Mesothelial cell of epicardium (in vitro differentiated cells): ENCODE measurements around the gene LCA5. TPM values are rescaled to one million over a fixed set of nuclear protein-coding genes. Genes with fewer than 3 reads are reported as not detected.
"Not testable (repeated sequence)": the region's sequence is repeated elsewhere in the genome, so short reads cannot be mapped to it uniquely, and the experiment has no call there.

Experiments
- DNase-seq, 2 experiments: peaks; one replicate each; pipeline ENCODE4 v3.0.0; 2021; ENCODE audit warnings: low spot score in 2 of 2; ENCODE audit not compliant: unreplicated experiment in 2 of 2
- H3K27ac Mint-ChIP-seq: 2 replicates; pipeline ENCODE4 v1.8.0; 2021; ENCODE audit warnings: mixed read lengths
- H3K27me3 Mint-ChIP-seq: 2 replicates; pipeline ENCODE4 v1.8.0; 2021; ENCODE audit warnings: low read depth, mixed read lengths
- H3K36me3 Mint-ChIP-seq: 2 replicates; pipeline ENCODE4 v1.8.0; 2021; ENCODE audit warnings: mixed read lengths
- H3K4me1 Mint-ChIP-seq: 2 replicates; pipeline ENCODE4 v1.8.0; 2021; ENCODE audit warnings: mixed read lengths
- H3K4me3 Mint-ChIP-seq: 2 replicates; pipeline ENCODE4 v1.8.0; 2021; ENCODE audit warnings: mild to moderate bottlenecking, moderate library complexity, mixed read lengths
- H3K9me3 Mint-ChIP-seq: 2 replicates; pipeline ENCODE4 v1.8.0; 2021; ENCODE audit warnings: mixed read lengths
- total RNA-seq: library from RNA; stranded (reverse); gene quantifications from 3 replicates; pipeline ENCODE4 v1.2.1, GENCODE V29; 2021
- TF ChIP-seq, protein P1 (sequence below): fragments of 200-600 bp; sonication (generic); IDR thresholded peaks from one replicate; pipeline ENCODE4 v1.5.0; 2021; ENCODE audit warnings: antibody characterized with exemption; ENCODE audit not compliant: unreplicated experiment

The LCA5 gene
- total RNA-seq, 1 donor from 2014 or later, result 9.2 TPM

DNA sequence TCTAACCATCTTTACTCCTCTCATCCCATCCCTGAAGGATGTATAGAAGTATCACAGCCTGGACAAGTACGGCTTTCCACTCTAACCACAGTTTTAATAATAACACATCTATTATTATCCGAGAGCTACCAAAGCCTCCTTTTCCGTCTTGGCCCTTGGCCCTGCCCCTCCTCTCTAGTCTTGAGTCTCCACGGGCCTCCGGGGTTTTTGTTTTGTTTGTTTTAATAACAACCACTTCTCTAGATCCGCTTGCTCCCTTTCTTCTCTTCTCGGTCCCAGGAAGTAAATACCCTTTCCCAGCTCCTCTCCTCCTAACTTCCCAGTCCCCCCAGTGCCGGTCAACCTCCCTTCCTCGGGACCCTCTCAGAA lies 661 bp downstream of the LCA5 start:
- Mint-ChIP-seq H3K4me3 (no peak overlapping the region), H3K9me3 (no peaks in the 10 kb centered on the region), H3K36me3 (peaks cover 11% of the 10 kb centered on the region), H3K4me1 (peaks cover 40% of the 10 kb centered on the region), H3K27me3 (no peaks in the 10 kb centered on the region), H3K27ac (no peak overlapping the region)
- TF ChIP-seq, protein P1, sequence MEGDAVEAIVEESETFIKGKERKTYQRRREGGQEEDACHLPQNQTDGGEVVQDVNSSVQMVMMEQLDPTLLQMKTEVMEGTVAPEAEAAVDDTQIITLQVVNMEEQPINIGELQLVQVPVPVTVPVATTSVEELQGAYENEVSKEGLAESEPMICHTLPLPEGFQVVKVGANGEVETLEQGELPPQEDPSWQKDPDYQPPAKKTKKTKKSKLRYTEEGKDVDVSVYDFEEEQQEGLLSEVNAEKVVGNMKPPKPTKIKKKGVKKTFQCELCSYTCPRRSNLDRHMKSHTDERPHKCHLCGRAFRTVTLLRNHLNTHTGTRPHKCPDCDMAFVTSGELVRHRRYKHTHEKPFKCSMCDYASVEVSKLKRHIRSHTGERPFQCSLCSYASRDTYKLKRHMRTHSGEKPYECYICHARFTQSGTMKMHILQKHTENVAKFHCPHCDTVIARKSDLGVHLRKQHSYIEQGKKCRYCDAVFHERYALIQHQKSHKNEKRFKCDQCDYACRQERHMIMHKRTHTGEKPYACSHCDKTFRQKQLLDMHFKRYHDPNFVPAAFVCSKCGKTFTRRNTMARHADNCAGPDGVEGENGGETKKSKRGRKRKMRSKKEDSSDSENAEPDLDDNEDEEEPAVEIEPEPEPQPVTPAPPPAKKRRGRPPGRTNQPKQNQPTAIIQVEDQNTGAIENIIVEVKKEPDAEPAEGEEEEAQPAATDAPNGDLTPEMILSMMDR, result no peak
- DNase-seq, result no peak

GRCh38 chr6:79529567-79529966 lies 7.7 kb downstream of the LCA5 start:
- DNase-seq, H3K4me3 Mint-ChIP-seq: not testable (repeated sequence)
- peaks cover 33% of the 10 kb centered on the region for H3K4me1 Mint-ChIP-seq

DNA sequence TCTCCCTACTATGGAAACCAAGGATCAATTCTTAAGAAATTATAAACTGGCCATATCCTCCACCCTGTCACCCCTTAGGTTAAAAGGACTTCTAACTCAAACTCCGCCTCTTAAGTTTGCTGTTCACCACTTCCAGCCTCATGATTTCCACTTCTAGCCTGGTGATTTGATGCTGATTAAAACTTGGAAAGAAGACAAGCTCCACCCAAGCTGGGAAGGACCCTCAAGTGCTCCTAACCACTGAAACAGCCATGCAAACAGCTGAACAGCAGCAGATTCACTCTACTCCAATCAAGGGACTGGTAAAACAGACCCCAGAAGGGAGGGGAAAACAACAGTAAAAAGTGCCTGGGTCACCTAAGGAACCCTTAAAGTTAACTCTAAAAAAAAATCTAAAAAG lies 10.3 kb downstream of the LCA5 start:
- H3K27me3 Mint-ChIP-seq, result no peaks in the 10 kb centered on the region
- H3K4me3 Mint-ChIP-seq, result no peak overlapping the region
- peaks cover 24% of the 10 kb centered on the region for H3K4me1 Mint-ChIP-seq
- H3K27ac Mint-ChIP-seq, result peak overlapping the region; percentile 3
- H3K9me3 Mint-ChIP-seq, result peaks cover 11% of the 10 kb centered on the region
- H3K36me3 Mint-ChIP-seq, result peaks cover 13% of the 10 kb centered on the region
- TF ChIP-seq, protein P1, result no peak
- no peak for DNase-seq

More at GRCh38 chr6:79529567-79529966, 7.7 kb downstream of the LCA5 start:
- not testable (repeated sequence) for H3K9me3 Mint-ChIP-seq, H3K36me3 Mint-ChIP-seq, H3K27me3 Mint-ChIP-seq, H3K27ac Mint-ChIP-seq

GRCh38 chr6:79525272-79526100 lies 11.7 kb downstream of the LCA5 start:
- peaks cover 11% of the 10 kb centered on the region for H3K9me3 Mint-ChIP-seq
- no peaks in the 10 kb centered on the region for H3K27me3 Mint-ChIP-seq
- TF ChIP-seq, protein P1, result no peak
- peak overlapping the region; percentile 98 for H3K27ac Mint-ChIP-seq
- no peak for DNase-seq
- no peak overlapping the region for H3K4me3 Mint-ChIP-seq
- H3K36me3 Mint-ChIP-seq, result peaks cover 13% of the 10 kb centered on the region
- peaks cover 24% of the 10 kb centered on the region for H3K4me1 Mint-ChIP-seq

DNA sequence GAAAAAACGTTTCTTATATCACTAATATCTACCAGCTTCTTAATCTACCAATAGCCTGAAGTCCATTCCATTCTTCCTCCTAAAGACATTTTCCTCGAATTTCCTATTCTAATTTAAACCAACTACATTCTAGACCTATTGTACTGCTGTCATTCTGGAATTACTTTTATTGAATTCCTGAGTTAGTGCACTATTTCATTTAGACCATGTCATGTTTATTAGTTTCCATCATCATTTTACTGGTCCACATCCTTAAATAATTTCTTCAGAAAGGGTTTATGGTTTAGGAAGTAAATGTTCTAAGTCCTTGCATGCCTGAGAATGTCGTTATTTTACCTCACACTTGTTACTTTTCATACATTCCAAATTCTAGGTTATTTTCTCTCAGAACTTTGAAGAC lies 13.2 kb downstream of the LCA5 start:
- no peak for DNase-seq
- Mint-ChIP-seq H3K27ac (no peak overlapping the region), H3K4me3 (no peak overlapping the region), H3K9me3 (peaks cover 7% of the 10 kb centered on the region), H3K27me3 (no peaks in the 10 kb centered on the region), H3K36me3 (peaks cover 13% of the 10 kb centered on the region), H3K4me1 (peaks cover 26% of the 10 kb centered on the region)
- TF ChIP-seq, protein P1, result no peak

GRCh38 chr6:79522609-79523008 lies 14.6 kb downstream of the LCA5 start:
- peaks cover 32% of the 10 kb centered on the region for H3K4me1 Mint-ChIP-seq
- peaks cover 17% of the 10 kb centered on the region for H3K36me3 Mint-ChIP-seq
- TF ChIP-seq, protein P1, result no peak
- DNase-seq, result no peak
- no peaks in the 10 kb centered on the region for H3K27me3 Mint-ChIP-seq
- peaks cover 7% of the 10 kb centered on the region for H3K9me3 Mint-ChIP-seq
- no peak overlapping the region for H3K4me3 Mint-ChIP-seq
- H3K27ac Mint-ChIP-seq, result no peak overlapping the region
